Panc1 (cell line): ENCODE measurements around the gene RMC1. TPM values are rescaled to one million over a fixed set of nuclear protein-coding genes. Genes with fewer than 3 reads are reported as not detected.

Experiments
- ATAC-seq: fragments of 200-7000 bp; cut with Tn5 transposase; 2 replicates; pipeline ENCODE4 v1.9.1; 2020; ENCODE audit warnings: mild to moderate bottlenecking, moderate library complexity
- BruUV-seq: library from RNA; stranded (reverse); fragments of 400-500 nt; replicated peaks from 2 replicates; lab custom pipeline; 2021; lab: Mats Ljungman, UMichigan
- CTCF ChIA-PET: fragments of 300-600 bp; sonication (Branson Sonifier 250); formaldehyde crosslinking; loops from one replicate; lab custom pipeline; 2022; ENCODE audit warnings: antibody characterized with exemption; lab: Charles Lee
- POLR2A ChIA-PET: fragments of 300-600 bp; sonication (Branson Sonifier 250); formaldehyde crosslinking; loops from one replicate; lab custom pipeline; 2022; ENCODE audit warnings: antibody characterized with exemption; lab: Charles Lee
- DNase-seq: peaks from one replicate; pipeline ENCODE4 v3.0.0-alpha.2; 2010; ENCODE audit warnings: low read depth, low spot score
- H3K27ac ChIP-seq: 2 replicates; pipeline ENCODE4 v1.5.1; 2011; ENCODE audit warnings: mild to moderate bottlenecking, low read length, inconsistent platforms
- H3K27me3 ChIP-seq: fragments of 200-500 bp; sonication (Bioruptor generic); 2 replicates; pipeline ENCODE4 v1.6.0; 2014; ENCODE audit warnings: low read length, inconsistent platforms; ENCODE audit not compliant: control insufficient read depth, insufficient read depth
- H3K36me3 ChIP-seq: fragments of 200-500 bp; sonication (Bioruptor generic); 2 replicates; pipeline ENCODE4 v1.5.1; 2014; ENCODE audit warnings: inconsistent platforms, mild to moderate bottlenecking, low read length, moderate library complexity; ENCODE audit not compliant: control insufficient read depth, insufficient read depth
- H3K4me1 ChIP-seq: 2 replicates; pipeline ENCODE4 v1.5.1; 2011; ENCODE audit warnings: inconsistent platforms, mild to moderate bottlenecking, low read length, moderate library complexity; ENCODE audit not compliant: control insufficient read depth, insufficient read depth
- H3K4me3 ChIP-seq, 2 experiments: 2 replicates each; pipeline ENCODE4 v1.5.1; 2011 to 2012; ENCODE audit warnings: low read depth in 2 of 2, low read length in 2 of 2, mild to moderate bottlenecking in 2 of 2, inconsistent platforms in 1 of 2, moderate library complexity in 1 of 2
- H3K9me3 ChIP-seq: fragments of 200-500 bp; sonication (Bioruptor generic); 2 replicates; pipeline ENCODE4 v1.5.1; 2014; ENCODE audit warnings: low read depth, mild to moderate bottlenecking, inconsistent platforms, low read length, moderate library complexity; ENCODE audit not compliant: control insufficient read depth, insufficient read depth
- POLR2AphosphoS5 ChIP-seq: IDR thresholded peaks from 2 replicates; pipeline ENCODE4 v1.6.1; 2012; ENCODE audit warnings: mild to moderate bottlenecking, low read depth, low read length, moderate library complexity
- SIN3A ChIP-seq: IDR thresholded peaks from 2 replicates; pipeline ENCODE4 v1.6.1; 2012; ENCODE audit warnings: low read depth, mild to moderate bottlenecking, low read length, moderate library complexity, borderline replicate concordance; ENCODE audit not compliant: insufficient read depth
- TCF7L2 ChIP-seq: IDR thresholded peaks from 2 replicates; pipeline ENCODE4 v1.6.1; 2011; ENCODE audit warnings: mild to moderate bottlenecking, low read depth, low read length, inconsistent platforms
- in situ Hi-C: cut with HindIII; loops from 2 replicates; pipeline ENCODE4 v1.10.0; 2016; ENCODE audit warnings: low sequenced_read_pairs, low pct_unique_long_range_greater_than_20kb
- intact Hi-C: fragments of 100-400 bp; cut with micrococcal nuclease; formaldehyde crosslinking; loops from one replicate; pipeline ENCODE4 v1.10.0; 2022; ENCODE audit not compliant: unreplicated experiment
- total RNA-seq: library from RNA; stranded (reverse); gene quantifications from one replicate; pipeline ENCODE4 v1.2.1, GENCODE V29; 2021; ENCODE audit not compliant: unreplicated experiment
- TF ChIP-seq, protein P1 (sequence below), 2 experiments: IDR thresholded peaks; 2 replicates each; pipeline ENCODE4 v1.6.1; 2011 to 2012; ENCODE audit warnings: low read depth in 2 of 2, control low read depth in 1 of 2, low read length in 1 of 2, mild to moderate bottlenecking in 1 of 2, moderate library complexity in 1 of 2; ENCODE audit not compliant: insufficient read depth in 1 of 2
- TF ChIP-seq, protein P2 (sequence below): fragments of 450-650 bp; IDR thresholded peaks from 2 replicates; pipeline ENCODE4 v1.5.1; 2017; ENCODE audit warnings: mild to moderate bottlenecking

The RMC1 gene
- total RNA-seq, 1 experiment from 2014 or later, result 57.4 TPM

DNA sequence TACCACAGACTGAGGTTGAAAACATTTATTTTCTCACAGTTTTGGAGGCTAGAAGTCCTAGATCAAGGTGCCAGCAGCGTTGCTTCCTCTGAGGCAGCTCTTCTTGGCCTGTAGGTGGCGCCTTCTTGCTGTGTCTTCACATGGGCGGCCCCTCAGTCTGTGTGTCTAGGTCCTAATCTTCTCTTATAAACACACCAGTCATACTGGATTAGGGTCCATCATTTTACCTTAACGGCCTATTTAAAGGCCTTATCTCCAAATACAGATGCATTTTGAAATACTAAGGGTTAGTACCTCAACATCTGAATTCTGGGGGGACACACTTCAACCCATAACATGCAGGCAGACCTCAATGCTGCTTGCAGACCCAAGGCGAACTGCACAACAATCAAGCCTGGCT is 4.4 kb upstream of the RMC1 start:
- ATAC-seq, result 0 out of 2 replicates have a peak, but pooled peaks have one; percentile 40
- no peak overlapping the region for H3K27ac ChIP-seq
- peaks cover 5% of the 10 kb centered on the region; the same call in 1 of the 2 replicates for H3K4me1 ChIP-seq
- H3K36me3 ChIP-seq, result no peaks in the 10 kb centered on the region; the same call in 1 of the 2 replicates
- no peak overlapping the region for H3K4me3 ChIP-seq
- ChIA-PET POLR2A (interaction anchor here (0.5 kb wide), 1 partner anchor 531 kb away, joined by 7 read pairs; no protein-coding TSS in a partner anchor), CTCF (interaction anchor here (0.6 to 1.2 kb wide), 6 partner anchors 11 to 528 kb away, joined by 3 to 16 read pairs (median 4); no protein-coding TSS in a partner anchor)
- in situ Hi-C loops, result no loop called here
- H3K9me3 ChIP-seq, result no peaks in the 10 kb centered on the region
- no peaks in the 10 kb centered on the region for H3K27me3 ChIP-seq
- peak; percentile 38 for DNase-seq
- BruUV-seq, result no TSS peak
- TF ChIP-seq, protein P1, sequence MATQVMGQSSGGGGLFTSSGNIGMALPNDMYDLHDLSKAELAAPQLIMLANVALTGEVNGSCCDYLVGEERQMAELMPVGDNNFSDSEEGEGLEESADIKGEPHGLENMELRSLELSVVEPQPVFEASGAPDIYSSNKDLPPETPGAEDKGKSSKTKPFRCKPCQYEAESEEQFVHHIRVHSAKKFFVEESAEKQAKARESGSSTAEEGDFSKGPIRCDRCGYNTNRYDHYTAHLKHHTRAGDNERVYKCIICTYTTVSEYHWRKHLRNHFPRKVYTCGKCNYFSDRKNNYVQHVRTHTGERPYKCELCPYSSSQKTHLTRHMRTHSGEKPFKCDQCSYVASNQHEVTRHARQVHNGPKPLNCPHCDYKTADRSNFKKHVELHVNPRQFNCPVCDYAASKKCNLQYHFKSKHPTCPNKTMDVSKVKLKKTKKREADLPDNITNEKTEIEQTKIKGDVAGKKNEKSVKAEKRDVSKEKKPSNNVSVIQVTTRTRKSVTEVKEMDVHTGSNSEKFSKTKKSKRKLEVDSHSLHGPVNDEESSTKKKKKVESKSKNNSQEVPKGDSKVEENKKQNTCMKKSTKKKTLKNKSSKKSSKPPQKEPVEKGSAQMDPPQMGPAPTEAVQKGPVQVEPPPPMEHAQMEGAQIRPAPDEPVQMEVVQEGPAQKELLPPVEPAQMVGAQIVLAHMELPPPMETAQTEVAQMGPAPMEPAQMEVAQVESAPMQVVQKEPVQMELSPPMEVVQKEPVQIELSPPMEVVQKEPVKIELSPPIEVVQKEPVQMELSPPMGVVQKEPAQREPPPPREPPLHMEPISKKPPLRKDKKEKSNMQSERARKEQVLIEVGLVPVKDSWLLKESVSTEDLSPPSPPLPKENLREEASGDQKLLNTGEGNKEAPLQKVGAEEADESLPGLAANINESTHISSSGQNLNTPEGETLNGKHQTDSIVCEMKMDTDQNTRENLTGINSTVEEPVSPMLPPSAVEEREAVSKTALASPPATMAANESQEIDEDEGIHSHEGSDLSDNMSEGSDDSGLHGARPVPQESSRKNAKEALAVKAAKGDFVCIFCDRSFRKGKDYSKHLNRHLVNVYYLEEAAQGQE (IDR thresholded peaks at IDR 0.05; ENCODE audit: insufficient read depth in 1 of 2, low read depth in 2 of 2, low read length in 1 of 2), result no peak
- TF ChIP-seq, protein P2, sequence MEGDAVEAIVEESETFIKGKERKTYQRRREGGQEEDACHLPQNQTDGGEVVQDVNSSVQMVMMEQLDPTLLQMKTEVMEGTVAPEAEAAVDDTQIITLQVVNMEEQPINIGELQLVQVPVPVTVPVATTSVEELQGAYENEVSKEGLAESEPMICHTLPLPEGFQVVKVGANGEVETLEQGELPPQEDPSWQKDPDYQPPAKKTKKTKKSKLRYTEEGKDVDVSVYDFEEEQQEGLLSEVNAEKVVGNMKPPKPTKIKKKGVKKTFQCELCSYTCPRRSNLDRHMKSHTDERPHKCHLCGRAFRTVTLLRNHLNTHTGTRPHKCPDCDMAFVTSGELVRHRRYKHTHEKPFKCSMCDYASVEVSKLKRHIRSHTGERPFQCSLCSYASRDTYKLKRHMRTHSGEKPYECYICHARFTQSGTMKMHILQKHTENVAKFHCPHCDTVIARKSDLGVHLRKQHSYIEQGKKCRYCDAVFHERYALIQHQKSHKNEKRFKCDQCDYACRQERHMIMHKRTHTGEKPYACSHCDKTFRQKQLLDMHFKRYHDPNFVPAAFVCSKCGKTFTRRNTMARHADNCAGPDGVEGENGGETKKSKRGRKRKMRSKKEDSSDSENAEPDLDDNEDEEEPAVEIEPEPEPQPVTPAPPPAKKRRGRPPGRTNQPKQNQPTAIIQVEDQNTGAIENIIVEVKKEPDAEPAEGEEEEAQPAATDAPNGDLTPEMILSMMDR, result peak; percentile 97
- intact Hi-C loops, result no loop called here

DNA sequence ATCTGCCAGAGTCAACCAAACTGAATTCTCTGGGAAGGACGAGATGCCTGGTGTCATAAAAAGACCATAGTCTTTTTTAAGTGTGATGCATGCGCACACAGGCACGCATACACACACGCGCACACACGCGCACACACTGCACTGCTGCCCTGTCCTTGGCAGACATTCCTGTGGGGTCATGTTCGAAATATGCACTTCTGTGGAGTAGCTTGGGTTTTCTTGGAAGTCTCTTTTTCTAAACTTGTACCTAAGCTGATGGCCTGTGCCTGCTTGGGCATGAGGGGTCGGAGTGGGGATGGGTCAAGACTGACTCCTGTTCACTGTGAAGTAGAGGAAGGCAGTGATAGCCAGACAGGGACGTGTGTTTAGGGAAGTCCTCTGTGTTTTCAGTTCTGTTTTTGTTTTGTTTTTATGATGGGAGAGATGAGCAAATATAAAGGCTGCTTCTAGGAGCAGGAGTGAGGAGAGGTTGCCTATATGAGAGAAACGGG is 4.0 kb upstream of the RMC1 start:
- ATAC-seq (no peak), DNase-seq (no peak)
- H3K27me3 ChIP-seq, result no peaks in the 10 kb centered on the region
- no peak overlapping the region for H3K4me3 ChIP-seq
- peaks cover 6% of the 10 kb centered on the region; the same call in 1 of the 2 replicates for H3K4me1 ChIP-seq
- TF ChIP-seq POLR2AphosphoS5, result no peak
- TF ChIP-seq, protein P2, result no peak
- TF ChIP-seq, protein P1 (IDR thresholded peaks at IDR 0.05; ENCODE audit: insufficient read depth in 1 of 2, low read depth in 2 of 2, low read length in 1 of 2), result no peak
- TF ChIP-seq TCF7L2, result no peak
- TF ChIP-seq SIN3A, result no peak
- ChIA-PET POLR2A (no interaction called here), CTCF (interaction anchor here (1.2 kb wide), 1 partner anchor 32 kb away, joined by 3 read pairs; no protein-coding TSS in a partner anchor)
- no TSS peak for BruUV-seq
- no peaks in the 10 kb centered on the region; the same call in 1 of the 2 replicates for H3K36me3 ChIP-seq
- no peaks in the 10 kb centered on the region for H3K9me3 ChIP-seq
- in situ Hi-C loops (no loop called here), intact Hi-C loops (no loop called here)
- H3K27ac ChIP-seq, result no peak overlapping the region
